D341Med (cell line): ENCODE results near the gene PPOX.
A peak's percentile ranks its signal among the peaks of the same experiment; 100 is the strongest.

Experiments
- DNase-seq: peaks from one replicate; pipeline ENCODE4 v3.0.0; 2012; ENCODE audit warnings: low spot score

PPOX gene

GRCh38 chr1:161198194-161198896 is 32.1 kb downstream of the PPOX start:
- DNase-seq, result no peak

DNA sequence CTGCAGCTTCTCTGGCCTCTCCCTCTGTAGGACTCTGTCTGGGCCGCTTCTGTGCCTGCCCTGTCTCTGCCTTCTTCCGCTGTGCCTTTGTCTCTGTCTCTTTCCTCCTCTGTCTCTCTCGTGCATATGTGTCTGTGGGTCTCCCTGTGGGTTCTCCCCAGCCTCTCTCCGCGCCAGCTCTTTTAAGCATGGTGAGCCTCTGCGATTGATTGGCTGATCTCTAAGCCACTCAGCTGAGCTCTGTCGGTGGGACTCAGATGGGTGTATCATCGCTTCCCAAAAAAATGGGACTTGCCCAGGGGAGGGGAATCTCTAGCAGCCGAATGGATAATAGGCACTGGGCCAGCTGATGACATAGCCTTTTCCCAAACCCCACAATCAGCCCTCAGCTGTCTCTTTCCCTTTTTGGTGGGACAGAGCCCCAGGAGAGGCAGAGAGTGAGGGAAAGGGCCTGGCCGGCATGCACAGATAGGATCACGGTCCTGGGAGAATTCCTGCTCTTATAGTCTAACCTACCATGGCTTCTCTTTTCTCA is 32.7 kb downstream of the PPOX start, which contains the start of gene ADAMTS4:
TSS of gene ADAMTS4 (minus strand) at position 158 of the 535 bp plus-strand sequence. CDS start 427 bp downstream, outside the sequence.
- DNase-seq, result peak; percentile 68

DNA sequence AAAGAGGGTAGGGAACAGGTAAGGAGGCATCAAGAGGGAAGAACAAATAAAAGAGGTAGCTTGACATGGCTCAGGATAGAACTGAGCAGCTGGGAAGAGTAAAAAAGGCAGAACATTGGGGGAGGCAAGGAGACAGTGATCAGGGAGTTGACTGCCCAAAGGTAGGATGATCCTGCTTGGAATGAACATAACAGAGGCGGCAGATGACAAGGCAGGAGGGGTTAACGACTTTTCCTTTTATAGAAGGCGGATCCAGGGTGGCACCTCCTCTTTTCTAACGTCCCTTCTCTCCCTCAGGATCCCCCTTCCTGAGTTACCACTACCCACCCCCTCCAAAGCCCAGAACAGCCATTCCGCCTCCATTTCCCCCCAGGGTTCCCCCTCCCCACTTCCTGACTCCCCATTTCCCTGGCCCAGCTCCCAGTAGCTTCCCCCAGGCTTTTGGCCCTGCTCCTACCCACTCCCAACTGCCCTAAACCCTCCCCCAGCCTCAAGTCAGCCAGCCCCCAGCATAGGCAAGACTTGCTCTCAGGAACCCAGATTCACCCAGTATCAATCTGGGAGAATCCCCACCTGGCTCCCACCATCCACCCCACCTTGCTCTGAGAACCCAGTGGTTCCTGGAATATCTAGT is 33.4 kb downstream of the PPOX start:
- no peak for DNase-seq

DNA sequence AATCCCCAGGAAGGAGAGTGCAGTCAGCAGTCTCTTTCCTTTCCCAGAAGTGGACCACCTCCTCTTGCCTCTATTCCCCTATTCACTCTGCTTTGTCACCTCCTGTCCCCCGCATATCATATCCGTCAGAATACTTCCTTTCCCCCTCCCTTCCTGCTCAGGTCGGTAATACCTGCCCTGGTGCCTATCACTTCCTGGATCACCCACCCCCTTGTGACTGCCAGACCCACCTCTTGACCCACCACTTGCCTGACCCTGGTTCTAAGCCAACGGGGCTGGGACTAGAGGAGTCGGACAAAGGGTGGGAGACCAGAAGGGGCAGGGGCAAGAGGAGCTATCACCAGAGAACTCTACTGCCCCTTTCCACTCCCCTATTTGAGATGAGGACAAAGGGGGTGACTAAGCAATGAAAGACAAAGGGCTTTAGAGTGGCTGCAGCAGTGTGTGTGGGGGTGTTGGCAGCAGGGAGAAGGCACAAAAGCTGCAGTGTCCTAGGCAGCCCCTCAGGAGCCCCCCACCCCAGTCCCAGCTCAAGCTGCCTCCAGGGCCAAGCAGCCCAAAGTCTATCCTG is 34.3 kb downstream of the PPOX start:
- no peak for DNase-seq

DNA sequence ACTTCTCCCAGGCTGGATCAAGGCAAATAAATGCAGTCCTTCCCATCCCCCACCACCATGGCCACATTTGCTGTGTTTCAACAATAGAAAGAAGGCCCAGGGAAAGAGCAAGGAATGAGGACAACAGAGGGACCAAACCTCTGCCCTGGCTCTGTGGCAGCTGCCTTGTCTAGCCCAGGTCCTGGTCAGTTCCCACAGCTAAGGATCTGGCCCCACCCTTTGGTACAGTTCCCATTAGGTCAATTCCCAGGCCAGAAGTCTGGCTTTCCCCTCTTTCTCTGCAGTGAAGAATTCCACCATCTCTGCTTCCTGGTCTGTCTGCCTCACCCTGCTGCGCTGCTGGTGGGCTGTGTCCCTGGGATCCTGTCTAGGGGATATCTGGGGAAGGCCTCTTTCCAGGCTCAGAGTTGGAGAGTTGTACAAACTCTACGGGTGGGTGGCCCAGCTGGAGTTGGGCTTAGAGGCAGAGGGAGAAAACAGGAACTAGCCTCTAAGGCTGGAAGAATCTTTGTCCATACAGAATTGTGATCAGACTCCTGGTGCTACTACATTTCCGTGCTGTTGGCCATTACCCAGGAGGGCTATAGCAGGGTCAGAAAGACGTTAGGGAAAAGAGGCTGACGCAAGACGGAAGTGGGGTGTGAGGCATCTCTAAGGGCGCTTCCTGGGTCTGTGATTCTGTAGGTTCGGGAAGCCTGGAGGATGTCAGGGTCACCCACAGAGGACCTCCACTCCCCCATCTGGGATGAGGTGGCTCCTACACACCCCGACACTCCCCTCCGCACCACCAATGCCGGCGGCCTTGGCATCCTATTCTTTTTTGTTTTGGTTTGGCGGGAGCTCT is 35.0 kb downstream of the PPOX start:
- no peak for DNase-seq

DNA sequence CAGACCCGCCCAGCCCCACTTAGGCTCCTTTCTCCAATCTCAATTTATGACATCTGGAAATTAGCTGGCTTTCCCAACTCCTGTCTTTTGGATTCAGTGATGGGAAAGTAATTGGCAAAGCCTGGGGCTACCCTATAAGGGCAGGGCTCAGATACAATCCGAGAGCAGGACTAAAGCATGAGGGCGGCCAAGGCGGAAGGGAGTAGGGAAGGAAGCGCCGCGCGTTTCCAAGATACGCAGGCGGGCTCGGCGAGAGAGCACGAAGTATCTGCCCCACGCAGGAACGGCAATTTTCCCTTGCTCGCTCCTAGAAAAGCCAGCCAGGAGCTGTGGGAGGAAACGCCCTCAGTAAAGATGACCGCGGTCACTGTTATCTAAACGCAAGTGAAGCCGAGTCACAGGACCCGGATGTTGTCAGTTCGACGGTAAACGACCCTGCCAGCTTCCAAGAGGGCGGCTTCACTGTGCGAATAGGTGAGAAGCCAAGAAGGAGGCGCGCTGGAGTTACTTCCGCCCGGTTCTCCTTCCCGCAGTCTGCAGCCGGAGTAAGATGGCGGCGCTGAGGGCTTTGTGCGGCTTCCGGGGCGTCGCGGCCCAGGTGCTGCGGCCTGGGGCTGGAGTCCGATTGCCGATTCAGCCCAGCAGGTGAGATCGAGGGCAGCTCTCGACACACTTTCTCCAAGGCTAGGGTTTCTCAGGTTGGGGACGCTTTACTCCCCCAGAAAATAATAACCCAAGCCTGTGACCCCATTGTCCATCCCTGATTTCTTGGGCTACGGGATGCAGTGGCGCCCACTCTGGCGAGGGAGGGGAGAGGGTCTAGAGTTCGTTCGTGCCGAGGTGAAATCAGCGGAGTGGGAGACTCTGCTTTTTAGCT is 35.8 kb downstream of the PPOX start, which contains the start of gene NDUFS2:
TSS of gene NDUFS2 (plus strand) at position 532 of the 877 bp plus-strand sequence. CDS start at position 551, 19 bp downstream.
- peak; percentile 94 for DNase-seq

GRCh38 chr1:161206411-161207140 is 40.4 kb downstream of the PPOX start:
- DNase-seq, result no peak

DNA sequence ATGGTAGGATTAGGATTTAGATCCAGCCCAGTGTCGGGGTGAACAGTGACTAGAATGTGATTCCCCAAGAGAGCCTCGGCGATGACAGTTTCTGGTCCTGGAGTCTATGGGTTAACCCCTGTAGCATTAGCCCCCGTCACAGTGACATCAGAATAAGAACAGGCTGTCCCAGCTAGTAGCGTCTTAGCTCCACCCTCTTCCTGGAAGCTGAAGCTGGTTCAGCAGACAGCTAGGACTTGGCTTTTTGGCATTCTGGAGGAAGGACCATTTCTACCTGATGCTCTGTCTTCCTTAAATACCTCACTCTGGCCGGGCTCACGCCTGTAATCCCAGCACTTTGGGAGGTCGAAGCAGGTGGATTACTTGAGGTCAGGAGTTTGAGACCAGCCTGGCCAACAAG is 40.9 kb downstream of the PPOX start:
- no peak for DNase-seq

GRCh38 chr1:161209790-161210409 is 43.7 kb downstream of the PPOX start:
- DNase-seq, result peak; percentile 90

- DNase-seq, result no peak
Measured at GRCh38 chr1:161214369-161214768, 48.1 kb downstream of the PPOX start.

DNA sequence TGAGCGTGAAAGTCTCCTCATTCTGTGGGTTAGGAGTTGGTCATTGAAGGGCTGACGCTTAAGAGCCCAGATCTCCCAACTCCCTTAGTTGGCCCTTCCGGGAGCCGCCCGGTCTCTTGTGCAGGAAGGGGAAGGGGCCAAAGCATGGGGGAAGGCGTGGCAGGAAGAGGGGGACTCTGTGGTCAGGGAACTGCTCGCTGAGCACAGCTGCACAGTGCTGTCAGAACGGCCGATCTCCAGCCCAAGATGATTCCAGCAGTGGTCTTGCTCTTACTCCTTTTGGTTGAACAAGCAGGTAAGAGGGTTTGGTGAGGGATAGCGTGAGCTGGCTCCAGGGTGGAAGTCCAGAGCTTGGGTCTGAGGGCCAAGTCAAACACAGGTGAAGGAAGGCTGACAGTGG is 48.9 kb downstream of the PPOX start, which contains the start of gene FCER1G:
TSS of gene FCER1G (plus strand) at position 220 of the 400 bp plus-strand sequence. CDS start at position 247, 27 bp downstream.
- no peak for DNase-seq

- DNase-seq, result no peak
Measured at GRCh38 chr1:161216945-161217712, 50.9 kb downstream of the PPOX start.

DNA sequence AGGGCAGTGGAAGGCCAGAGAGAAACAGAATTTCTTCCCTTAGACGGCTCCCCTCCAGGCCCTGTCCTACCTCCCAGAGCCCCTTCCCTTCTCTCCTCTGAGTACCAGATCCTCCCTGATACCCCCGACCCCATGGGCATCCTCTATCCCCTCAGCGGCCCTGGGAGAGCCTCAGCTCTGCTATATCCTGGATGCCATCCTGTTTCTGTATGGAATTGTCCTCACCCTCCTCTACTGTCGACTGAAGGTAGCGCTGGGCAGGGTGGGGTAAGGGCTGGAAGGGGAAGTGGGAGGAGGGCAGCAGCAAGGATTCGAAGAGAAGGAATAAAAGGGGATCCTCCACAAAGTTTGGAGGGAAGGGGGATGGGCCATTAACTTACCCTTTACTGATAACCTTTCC is 51.6 kb downstream of the PPOX start:
- no peak for DNase-seq

GRCh38 chr1:161218301-161219077 is 52.3 kb downstream of the PPOX start:
- DNase-seq, result no peak

- no peak for DNase-seq
Measured at GRCh38 chr1:161219078-161219892, 53.1 kb downstream of the PPOX start.

GRCh38 chr1:161220002-161220401 is 53.8 kb downstream of the PPOX start:
- DNase-seq, result no peak
